HG02623 (cell line): Measurements from ENCODE around the gene BFSP2.

Experiments
- ATAC-seq: cut with Tn5 transposase; IDR thresholded peaks from one replicate; pipeline ENCODE4 v1.9.1; 2021; ENCODE audit warnings: moderate library complexity; ENCODE audit not compliant: unreplicated experiment

Gene BFSP2

DNA sequence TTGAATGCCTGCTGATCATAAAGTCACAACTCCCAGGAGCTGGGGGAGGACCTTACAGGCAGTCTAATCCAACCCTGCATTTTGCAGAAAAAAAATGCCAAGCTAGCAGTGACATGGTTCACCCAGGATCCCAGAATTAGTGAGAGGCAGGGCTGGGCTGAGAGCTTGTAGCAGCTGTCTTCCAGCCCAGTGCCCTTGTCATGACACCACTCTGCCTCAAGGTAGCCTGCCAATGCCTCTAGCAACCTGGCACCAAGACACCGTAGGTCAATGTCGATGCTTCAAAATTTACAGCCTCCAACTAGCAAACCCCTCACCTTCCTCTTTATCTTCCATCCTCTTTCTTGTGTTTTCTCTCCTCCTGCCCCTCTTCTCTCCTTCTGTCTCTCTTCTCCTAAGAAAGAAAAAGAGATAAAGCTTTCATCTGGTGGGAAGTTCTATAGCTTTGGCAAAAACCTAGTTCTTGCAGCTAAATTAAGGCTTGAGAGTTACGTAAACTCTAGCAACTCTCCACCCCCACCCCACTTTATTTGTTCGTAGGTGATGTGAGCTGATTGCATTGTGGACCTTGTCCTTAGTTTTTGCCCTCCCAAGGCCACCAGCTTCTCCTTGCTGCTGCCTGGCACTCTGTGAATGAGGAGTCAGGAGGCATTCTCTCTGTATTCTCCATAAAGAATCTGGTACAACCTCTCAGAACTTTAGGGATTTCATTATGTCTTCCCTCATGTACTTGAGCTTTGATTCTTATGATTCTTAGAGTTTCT lies 18.3 kb upstream of the BFSP2 start:
- no peak for ATAC-seq

DNA sequence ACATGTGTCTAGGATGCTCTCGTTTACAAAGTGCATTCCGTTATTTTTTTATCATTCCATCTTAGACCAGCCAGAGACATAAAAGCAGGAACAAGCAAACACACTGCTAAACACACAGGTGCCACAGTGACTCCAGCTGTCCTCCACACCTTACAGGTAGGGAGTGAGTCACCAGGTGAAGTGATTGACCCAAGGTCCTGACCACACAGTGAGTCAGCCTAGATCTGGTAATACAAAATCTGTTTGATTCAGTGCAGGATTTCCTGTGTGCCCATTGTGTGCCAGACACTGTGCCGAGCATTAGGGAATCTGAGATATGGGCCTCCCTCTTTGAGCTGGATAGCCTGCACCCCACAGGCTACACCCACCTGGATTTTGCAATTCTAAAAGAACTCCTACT lies 16.7 kb upstream of the BFSP2 start:
- no peak for ATAC-seq

DNA sequence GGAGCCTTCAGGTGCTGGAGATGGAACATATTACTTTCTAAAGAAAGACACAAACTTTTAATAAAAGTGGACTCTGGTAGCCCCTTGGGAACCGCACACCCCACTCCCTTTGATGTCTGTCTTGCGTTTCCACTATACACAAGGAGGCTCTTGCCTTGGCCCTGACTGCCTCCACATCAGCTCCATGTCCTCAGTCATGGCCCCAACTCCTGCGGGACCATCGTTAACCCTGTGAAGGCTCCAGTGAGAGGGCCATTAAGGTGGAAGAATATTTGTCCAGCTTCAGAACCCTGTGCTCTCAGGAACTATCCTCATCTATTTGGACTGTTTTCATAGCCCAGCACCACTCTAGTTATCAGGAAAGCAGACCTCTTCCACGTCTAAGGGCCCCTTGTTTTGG lies 16.1 kb upstream of the BFSP2 start:
- ATAC-seq: no peak

DNA sequence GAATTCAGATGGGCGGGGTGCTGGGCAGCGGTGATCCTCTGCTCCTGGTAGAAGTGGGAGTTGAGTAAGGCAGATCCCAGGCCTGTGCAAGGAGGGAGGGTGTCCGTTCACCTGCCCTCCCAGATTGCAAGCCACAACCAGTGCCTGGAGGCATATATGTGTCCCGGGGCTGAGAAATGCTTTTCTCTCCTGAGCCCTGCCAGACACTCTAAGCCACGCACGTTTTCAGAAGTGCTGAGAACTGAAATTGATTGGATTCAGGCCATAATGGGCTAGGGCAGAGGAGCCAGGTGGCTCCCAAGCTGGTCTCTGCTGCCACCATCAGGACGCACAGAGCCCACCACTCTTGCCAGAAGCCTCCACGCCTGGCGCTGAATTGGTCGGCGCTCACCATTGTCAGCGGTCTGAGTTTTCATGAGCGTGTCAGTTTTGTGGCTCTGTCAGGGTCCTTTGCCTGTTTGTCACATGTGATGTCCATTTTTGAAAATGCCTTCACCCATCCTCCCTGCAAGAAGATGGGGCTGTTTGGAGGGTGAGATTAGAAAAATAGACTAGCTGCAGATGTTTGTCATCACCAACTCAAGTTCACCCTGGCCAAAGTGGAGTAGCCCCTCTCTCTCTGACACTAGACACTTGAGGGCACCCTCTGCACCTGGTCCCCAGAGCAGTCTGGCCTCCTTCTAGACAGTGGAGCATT lies 15.4 kb upstream of the BFSP2 start:
- ATAC-seq: peak; percentile 68

DNA sequence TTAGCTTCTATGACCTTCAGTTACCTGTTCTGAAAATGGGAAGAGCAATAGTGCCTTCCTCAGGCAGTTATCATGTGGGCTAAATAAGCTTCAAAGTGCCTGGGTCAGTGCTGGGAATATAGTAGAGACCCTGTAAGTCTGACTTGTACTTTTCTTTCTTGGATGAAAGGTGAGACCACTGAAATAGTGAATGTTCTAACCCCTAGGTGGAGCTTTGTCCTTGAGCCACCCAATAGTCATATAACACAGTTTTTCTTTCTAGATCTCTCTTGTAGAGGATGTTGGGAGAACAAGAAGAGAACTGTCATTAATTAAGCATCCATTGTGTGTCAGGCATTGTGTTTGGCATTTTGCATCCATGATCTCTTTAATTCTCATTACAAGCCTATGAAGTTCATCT lies 13.0 kb upstream of the BFSP2 start:
- no peak for ATAC-seq

DNA sequence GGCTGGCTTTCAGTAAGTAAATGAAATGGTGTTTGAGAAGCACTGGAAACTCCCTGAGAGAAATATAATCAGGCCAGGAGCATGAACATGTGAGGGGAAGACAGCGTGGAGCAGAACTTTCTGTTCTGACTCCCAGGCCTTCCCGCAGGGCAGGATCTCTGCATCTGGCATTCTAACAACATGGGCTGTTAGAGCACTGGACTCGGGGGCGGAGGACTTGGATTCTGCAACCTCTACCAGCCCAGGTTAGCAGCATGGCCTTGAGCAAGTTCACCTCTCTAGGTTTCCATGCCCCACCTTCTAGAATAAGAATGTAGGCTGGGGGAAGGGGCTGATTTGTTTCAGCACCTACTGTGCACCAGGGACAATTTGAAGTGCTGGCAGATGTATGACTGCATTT lies 12.5 kb upstream of the BFSP2 start:
- ATAC-seq: no peak

DNA sequence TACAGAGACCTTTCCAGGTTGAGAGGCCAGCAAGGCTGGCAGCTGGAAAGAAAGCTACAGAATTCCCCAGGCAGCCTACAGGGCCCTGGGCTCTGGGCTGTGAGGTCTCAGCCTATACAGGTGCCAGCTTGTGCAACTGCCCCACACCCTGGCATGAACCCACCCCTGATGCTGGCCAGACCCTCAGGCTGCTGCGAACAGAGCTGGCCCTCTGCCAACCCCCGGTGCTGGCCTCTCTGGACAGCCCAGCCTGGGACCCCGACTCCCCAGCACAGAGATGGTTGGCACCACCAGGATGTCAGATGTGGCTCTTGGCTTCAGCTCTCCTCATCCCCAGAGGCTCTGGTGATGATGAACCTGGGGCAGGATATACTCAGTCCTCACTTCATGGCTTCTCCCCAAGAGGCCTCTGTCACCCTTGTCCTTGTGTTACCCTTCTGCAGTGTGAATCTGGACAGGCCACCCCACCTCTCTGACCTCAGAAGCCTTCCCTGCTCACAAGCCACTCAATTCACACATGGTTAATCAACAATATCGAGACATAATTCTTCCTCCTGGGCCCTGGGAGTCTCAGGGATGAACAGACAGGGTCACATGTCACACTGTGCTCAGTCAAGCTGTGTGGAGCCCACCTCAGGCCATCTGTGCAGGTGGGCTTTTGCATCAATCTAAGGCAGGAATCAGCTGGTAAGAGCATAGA lies 11.0 kb upstream of the BFSP2 start:
- no peak for ATAC-seq

DNA sequence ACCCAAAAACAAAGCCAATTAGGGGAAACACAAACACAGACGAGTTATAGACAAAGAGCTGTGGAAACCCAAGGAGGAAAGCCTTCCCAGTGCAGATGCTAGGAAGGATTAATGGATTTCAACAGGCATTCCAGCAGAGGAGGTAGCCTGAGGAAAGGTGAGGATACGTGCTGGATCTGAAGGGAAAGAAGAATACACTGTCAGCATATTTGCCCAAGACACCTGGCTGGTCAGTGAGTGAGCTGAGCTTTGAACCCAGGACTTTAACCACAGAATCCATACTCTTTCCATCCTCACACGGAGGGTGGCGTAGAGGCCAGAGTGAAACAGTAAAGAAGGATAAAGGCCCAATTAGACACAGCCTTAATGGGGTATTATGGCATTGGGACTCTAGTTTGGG lies 9.1 kb upstream of the BFSP2 start:
- no peak for ATAC-seq

DNA sequence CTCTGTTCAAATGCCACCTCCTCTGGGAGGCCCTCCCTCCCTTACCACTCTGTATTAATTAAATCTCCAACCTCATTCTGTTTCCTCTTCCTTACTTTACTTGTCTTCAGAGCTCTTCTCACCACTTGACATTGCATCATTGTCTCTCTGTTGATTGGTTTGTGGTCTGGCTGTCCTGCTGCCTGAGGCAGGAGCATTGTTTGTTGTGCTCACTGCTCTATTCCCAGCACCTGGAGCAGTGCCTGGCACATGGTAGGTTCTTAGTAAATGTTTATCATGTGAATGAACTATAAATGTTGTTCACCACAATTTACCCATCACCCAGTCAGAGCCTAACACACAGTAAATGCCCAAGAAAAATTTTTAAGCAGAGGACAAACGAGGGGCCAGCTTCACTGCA lies 6.7 kb upstream of the BFSP2 start:
- no peak for ATAC-seq

DNA sequence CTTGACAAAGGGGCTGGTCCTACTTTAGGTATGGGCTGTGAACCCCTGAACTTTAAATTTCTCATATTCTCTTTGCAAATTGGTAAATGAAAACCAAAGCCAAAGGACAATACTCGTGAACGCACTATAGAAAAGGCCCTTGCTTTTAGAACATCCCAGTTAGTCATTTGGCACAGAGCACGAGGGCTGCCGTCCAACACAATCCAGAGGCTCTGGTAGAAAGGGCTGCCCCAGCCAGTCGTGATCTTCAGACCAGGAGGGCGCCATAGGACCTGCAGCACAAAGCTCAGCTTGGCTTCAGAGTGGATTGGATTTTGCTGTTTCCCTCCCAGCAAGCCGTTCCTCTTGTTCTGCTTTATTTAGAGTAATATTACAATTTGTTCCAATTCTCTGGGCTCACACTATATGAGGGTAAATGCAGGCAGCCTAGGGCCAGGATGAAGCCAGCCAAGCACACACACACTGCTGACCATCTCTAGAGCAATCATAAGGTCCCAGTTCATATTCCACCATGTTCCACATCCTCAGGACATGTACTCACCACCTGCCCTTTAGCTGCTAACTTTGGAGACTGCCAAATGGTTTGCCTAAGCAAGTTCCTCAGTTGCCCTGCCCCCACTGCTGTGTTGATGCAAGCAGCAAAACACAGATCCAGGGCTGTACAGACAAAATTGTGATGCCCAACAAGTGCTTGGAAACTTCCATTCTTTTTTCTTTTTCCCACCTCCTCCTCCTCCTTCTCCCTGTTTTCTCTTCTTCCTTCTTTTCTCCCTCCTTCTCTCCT lies 6.0 kb upstream of the BFSP2 start:
- ATAC-seq: no peak

DNA sequence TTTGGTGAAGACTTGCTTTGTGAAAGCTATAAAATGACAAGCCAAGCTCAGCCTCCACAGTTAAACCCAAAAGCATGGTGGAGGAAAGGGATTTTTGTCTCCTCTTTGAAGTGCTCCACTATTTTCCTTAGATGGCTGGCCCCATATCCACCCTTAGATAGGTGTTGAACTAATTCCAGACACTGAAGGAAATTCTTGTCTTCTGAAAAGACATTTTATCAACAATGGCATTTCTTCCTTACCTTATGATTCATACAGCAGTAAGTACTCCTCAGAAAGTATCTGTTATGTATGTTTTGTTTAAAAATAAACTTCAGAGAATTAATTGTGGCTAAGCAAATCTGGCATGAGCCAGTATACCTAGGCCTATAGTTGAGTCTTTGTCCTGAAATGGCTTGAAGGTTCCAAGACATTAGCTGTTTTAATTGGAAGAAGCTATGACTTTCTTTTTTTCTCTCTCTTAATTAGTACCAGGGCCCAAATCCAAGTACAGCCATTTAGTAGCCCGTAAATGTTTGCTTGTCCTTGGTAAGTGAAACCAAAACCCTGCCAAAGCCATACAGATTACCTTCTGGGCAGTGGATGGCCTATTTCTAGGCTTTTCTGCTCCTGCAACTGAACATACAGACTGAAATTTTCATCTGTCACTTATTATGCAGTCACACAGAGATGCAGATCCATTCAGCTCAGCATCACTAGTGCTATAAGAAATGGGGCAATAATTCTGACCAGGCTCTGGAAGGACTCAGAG lies 5.1 kb upstream of the BFSP2 start:
- no peak for ATAC-seq

DNA sequence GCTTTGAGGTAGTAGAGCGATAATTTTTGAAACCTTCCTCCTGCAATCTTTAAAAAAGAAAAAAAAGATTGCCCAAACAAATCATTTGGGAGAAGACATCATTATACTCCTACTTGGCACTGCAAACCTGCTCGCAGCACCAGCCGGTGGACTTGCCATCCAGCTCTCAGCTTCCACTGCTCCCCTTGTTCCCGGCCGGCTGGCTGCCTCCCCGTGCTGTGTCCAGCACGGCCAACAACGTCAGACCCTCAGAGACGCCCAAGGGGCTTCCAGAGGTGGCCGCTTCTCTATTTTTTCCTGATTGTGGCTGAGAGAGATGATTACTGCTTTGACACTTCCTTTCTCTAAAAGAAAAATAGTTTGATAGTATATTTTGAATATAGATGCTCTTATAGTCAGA lies 3.0 kb upstream of the BFSP2 start:
- ATAC-seq: no peak

DNA sequence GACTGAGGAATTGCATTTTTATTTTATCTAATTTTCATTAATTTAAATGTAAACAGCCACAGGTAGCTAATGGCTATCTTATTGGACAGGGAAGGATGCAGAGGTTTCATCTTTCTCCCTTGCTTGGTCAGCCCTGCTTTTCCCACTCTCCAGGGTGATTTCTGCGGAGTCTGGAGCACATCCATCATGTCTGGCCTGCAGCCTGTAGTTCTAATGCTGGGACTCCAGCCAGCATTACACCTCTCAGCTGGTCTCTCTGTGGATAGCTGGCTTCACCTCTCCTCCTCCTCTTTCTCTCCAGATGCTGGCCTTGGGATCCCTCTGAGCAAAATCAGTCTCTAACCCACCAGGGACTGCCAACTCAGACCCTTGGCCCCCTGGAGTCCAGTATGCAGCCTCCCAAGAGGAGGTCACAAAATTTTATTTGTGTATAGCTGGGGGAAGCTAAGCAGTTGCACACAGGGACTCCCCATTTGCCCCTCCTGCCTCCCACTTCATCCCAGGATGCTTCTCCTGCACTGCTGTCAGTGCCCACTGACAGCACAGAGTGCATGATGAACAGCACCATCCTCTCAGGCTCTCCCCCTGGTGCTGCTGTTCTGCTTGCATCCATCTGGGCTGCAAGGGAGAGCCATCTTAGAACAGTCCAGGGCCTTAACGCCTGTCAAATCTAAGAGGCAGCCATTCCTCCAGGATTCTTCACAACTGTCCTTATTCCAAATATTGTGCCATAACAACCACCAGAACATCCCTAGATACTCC lies 1.7 kb downstream of the BFSP2 start:
- ATAC-seq: no peak

DNA sequence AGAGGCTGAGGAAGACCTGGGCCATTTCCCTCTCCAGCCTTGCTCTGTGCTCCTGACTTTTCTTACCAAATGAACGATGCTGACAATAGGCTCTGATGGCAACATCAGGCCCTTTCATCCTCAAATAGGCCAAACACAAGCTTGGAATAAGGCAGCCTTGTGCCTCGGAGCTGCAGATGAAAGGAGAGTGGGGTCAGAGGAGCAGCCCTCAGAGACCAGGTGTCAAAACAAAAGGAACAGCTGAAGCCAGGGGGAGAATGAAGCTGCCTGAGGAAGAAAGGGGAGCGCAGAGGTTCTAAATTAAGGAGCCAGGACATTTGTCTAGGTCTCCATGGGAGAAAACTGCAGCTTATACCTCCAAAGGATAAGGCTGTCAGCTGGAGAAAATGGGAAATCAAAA lies 5.1 kb downstream of the BFSP2 start:
- ATAC-seq: no peak

DNA sequence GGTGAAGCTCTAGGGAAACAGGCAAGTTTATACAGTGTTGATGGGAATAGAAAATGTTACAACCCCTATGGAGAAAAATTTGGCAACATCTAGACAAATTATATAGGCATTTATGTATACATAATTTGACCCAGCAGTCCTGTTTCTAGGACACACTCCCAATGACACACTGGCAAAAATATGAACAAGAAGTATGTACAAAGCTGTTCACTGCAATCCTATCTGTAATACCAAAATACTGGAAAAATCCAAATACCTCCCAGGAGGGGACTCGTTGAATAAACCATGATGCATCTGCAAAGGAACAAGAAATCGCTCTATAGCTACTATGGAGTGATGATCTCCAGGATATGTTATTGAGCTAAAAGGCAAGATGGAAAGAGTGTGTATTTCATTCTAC lies 8.5 kb downstream of the BFSP2 start:
- no peak for ATAC-seq

DNA sequence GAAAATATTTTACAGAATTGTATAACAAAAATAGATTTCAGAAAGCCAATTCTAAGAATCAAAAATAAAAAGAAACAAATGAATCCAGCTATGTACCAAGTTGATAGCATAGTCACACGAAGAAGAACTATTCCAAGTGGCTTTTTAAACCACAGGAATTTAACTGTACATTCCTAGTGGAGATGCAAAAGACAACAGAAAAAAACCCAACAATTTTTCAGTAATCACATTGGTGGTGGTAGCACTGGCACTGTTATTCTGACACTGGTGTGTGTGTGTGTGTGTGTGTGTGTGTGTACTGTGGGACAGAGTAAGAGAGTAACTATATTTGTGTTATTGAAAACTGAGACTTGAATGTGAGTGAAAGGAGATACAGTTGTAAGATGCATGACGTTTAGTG lies 9.1 kb downstream of the BFSP2 start:
- no peak for ATAC-seq

DNA sequence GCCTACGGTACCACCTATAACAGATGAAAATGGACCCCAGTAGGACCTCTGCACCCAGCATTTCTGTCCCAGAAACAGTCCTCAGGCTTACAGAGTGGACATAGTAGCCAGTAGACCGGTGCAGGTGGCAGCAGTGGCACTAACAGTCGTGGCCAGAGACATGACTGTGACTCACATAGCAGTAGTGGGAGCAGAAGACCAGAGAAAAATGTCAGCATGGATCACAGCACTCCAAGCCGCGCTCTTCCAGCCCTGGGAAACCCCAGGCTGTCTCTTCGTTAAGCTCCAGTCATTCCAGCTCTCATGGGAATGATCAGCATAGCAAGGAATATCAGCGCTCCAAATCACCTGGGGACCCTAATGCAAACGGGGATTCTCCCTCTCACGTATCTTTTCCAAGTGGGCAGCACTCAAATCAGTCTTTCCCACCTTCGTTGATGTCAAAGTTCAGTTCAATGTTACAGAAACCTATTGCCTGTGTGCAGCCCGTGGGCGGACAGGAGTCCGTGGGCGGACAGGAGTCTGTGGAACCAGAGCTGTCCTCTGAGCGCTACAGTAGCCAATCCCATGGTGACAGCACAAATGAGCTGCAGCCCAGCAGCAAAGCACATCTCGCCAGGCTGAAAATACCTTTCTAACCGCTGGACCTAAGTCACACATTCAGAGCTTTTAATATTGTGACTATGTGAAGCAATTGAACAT lies 10.5 kb downstream of the BFSP2 start:
- ATAC-seq: no peak

DNA sequence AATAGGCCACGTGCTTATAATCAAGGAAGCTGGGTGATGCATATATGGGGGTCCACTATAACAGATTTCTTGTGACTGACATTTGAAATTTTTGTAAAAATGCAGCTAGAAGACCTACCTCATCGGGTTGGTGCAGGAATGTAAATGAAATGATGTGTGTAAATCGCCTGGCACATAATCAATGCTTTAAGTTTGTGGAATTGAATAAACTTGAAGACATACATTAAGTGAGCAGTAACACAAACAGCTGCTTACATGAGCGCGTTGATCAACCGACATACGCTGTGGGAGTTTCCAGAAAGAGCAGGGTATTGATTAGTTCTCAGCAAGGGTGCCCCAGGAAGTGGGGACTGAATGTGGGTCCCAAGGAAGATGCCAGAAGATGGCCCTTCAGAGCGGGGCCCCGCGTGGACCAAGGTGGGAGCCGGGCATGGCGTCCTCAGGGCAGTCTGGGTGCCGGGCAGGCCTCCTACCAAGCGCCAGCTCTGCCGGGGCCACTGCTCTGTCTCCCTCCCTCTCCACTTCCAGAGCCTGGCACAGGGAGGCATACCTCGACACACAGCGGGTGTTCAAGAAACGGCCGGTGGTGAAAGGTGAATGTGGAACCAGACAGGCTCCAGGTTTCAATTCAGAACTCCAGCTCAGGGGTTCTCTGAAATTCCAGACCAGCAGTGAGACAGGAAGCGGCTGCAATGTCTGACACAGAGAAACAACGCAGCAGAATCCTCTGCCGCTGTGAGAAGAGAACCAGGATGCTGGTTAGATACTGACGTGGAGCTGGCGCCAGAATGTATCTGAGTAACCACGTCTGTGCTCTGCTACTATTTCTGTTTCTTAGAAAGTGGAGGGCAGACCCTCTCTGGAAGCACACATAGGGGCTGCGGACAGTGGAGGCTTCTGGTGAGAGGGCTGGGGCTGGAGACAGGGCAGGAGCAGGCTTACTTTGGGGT lies 12.6 kb downstream of the BFSP2 start:
- ATAC-seq: no peak
